Activated naive CD4-positive, alpha-beta T cell treated with anti-CD3 and anti-CD28 coated beads, Interleukin-2, amount 50 U/mL, for 16 hours (primary cell): ENCODE measurements around the gene PBX3.
"Not testable (repeated sequence)": the region's sequence is repeated elsewhere in the genome, so short reads cannot be mapped to it uniquely, and the experiment has no call there.

Experiments used
- DNase-seq: peaks from one replicate; pipeline ENCODE4 v3.0.0-alpha.2; 2020

The PBX3 gene

DNA sequence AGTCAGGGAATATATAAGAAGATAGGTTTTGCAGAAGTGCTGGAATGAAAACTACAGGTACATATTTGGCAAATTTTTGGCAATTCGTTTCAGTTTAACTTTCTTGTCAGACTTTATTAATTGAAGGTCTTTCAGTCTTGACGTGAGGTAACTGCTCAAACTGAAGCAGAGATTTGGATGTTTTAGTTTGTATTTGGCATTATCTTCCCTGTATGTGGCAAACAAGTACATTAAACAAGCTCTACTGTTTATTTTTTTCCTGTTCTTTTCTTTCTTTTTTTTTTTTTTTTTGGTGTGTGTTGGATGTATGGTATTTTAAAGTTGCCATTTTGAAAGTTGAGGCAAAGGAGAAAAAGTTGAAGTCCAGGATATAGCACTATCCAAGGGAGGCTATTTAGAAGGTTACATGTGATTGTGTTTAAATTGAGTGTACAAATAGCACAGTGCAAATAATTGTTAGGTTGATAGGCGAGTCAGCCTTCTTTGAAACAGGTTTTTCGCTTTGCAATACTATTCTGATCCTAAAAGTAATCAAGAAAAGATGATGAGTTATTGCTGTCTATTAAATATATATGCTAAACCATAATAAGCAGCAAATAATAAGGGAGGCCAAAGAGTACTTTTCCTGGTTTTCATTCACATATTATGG, 2.2 kb downstream of the PBX3 start:
- no peak for DNase-seq

DNA sequence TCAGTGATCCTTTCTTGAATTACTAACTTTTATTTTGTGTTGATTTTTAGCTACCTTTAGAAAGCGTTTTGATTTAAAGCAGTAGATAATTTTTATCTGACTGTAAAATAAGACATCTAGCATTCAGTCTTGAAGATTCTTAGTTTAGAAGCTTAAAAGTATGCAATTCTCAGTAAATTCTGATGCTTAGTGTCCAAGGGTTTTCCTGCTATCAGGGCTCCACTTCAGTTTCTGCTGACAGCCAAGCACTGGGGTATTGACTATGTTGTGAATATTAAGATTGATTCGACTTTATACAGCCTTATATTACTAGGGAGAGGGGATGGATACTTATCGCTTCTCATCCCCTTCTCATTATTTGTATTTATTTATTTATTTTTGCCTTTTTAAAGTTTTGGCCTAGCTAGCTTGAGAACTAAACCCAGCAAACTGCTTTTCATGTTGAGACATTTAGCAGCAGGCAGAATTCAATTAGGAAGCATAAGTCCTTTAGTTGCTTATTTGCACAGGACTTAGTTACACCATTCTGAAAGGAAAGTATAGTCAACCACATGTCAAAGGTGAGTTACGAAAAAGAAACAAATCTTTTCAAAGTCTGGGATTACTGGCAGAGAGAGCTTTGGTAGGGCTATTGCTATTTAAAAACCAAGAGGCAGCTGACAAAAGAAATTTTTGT, 2.9 kb downstream of the PBX3 start:
- DNase-seq, result no peak

DNA sequence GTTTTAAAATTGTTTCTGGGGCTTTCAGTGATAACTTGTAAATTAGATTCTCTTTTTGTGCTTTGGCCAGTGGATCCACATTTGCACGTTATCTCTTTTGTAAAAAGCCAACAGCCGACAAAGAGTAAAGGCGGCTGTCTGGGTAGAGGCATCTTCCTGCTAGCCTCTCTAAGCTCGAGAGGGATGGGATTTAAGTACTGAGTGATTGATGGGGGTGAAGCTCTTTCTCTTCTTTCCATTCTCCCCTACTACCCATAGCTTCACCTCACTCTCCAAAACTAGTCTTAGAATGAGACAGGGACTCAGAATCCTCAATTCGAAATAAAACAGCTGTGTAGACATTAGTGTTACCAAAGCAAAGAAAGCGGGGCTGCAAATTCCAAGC, 3.4 kb downstream of the PBX3 start:
- DNase-seq, result no peak

DNA sequence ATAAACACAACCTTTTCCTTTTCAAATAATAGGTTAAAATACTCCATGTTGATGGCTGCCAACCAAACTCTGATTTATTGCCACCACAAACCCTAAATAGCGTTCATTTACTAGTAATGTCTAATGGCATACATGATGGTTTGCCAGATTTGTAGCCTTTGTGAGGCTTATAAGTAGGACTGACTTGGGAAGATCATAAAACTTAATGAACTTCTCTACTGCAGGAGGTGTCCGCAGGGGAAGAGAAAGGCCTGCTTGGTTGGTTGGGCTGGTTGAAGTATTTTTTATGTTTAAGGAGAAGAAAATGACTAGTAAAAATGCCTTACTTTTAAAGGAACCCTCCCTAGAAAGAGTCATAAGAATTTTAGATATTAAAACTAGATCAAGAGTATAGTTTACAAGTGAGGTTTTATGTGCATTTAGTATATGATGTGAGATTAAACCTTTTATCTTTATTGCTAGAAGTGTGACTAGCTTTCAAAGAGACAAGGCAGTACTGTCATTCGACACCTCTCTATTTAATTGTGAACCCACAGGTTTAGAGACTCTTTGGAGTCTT, 5.0 kb downstream of the PBX3 start:
- DNase-seq, result no peak

DNA sequence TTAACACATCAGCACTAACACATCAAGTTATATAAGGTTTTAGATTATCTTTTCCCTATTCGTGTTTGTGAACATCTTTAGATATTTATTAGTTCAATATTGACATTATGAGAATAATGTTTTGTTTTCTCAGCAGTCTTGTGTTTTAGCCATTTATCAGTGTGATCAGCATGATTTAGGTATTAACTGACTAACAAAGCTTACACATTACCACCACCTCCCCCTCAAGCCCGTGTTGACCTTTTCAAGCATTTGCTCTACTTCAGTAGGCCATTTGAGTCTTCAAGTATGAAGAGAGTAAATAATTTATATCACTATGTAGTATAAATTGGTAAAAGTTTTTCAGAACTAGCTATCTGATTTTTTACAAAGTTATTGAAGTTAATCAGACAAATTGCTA, 6.9 kb downstream of the PBX3 start:
- DNase-seq, result no peak

DNA sequence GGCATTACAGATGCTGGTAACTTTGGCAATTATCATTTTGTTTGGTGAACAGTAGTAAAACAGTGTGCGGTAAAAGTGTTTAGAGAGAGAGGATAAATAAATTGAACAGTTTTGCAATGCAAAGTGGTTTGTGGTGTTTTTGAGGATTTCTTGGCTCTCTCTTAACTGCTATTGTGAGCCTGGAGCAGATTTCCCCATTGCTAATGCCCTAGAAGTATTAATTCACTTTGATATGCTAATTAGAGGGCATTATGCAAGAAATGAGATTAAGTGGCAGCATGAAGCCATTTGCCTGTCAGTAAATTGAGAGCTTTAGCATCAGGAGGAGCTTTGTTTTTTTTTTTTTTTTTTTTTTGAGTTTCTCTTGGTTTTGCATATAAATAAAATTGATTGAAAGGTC, 8.2 kb downstream of the PBX3 start:
- DNase-seq, result no peak

DNA sequence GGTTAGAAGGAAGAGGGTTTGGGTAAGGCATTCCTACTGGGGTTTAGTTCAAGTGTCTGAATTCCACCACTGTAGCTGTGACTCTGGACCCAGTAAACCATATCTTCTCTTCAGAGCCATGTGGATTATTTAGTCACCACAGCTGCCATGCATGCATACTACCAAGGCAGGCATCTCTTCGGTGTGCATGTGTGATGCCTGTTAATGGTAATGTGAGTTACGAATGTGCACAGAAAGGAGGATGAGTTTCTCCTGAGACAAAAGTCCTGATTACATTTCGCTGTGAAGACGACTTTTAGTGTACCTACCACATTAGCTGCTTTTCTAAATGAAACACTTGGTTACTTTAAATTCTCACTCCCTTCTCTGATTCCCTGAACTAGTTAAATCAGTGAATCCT, 9.3 kb downstream of the PBX3 start:
- no peak for DNase-seq

DNA sequence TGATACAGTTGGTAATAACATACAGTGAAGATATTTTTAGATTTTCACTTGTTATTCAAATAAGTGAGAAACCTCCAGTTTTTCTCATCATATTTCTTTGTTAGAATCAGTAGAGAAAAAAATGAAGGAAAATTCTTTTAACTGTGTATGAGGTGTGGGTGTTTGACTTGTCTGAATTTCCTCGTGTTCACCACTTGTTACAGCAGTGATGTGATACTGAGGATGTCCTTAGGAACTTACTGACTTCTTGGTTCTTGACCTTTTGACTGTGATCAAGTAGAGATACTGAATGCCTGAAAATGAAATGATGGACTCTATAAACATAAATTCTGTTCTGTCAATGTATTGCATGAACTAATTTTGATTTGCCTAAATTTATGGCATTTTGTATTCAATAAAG, 10.7 kb downstream of the PBX3 start:
- no peak for DNase-seq

DNA sequence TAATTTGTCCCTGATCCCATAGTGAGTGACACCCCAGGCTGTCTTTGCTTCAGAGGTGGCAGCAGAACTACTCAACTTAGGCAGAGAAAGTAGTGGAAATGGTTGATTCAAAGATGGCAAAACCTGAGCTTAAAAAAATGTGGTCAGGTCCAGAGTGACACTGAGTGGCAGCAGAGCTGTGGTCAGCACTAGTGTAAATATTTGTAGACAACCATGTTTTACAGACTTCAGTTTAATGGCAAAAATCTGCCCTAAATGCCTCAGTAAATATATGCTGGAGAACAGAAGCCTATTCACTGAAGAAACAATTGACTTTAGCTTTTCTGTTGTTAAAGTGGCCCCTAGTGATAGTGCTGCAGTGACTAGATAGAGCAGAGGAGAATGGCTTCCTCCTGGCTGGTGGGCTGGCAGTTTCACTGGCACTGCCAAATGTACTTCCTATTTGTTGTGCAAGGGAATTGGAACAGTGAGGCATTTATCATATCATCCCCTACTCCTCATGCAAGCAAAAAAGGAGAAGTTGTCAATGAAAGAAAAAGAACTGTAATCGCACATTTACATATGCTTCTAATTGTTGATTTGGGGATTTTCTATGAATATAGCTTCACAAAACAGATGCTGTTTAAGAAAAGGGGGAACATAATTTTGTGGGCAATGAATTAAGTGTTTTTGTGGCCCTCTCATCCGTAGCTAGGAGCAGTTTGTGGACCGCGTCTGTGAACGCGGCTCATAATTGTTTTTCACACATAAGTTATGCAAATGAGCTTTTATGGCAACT, 12.0 kb downstream of the PBX3 start:
- DNase-seq, result no peak

DNA sequence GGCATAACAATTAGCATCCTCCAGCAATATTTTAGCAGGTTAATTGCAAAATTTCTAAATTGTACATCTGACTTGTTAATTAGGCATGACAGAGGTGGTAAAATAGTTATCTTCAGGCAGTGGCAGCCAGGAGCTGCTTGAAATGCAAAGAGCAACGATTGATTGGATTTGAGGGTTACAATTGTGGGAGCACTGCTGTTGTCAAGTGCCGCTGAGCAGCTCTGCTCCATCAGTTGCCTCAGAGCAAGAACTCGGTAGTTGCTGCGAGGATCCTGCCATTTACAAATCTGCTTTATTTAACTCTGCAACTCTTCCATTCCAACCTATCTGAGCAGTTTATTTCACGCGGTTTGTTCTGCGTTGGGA, 12.6 kb downstream of the PBX3 start:
- no peak for DNase-seq

DNA sequence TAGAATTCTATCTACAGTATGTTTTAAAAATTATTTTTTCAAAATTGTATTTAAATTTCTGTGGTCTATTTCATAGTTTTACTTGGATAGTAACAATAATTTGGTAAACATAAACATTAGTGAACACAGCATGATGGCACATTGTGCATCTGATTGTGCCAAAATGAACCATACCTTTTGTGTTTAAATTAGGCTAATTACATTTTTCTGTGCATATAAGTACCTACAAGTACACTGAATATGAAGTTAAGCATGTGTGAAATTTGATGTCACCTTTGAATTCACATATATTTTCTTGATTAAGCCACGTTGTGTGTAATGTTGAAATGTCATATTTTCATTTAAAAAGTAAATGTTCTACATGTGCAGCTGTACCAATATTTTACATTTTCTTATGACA, 13.4 kb downstream of the PBX3 start:
- no peak for DNase-seq

DNA sequence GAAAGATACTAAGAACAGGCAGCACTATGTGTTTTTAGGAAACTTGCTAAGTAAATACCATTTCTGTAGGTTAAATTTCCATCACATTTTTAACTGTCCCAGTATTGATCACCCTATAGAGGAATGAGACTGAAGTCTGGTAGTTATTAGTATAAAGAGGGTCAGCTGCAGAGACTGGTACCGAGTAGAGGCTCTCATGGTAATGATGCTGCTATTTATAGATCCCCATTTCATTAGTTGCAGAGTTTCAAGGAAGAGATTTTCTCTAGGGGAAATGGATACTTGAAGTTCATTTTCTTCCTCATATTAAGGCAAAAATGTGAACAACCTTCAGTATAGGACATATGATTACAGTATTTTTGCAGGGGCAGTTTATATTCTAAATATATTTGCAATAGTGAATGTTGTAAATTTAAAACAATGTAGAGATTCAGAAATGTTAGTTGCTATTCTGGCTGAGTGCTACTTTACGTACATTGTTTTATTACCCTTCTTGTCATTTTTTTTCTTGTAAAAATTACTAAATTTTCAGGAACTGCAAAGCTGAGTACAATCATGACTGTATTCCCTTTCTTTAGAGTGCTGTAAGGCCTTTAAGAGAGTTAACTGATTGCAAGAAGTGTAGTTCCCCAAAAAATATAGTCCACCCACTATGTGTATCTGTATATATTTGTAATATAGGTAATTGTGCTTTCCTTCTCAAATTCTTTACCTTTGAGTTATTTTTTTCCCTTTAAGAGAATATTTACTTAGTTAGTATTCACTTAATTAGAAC, 14.7 kb downstream of the PBX3 start:
- DNase-seq, result no peak

DNA sequence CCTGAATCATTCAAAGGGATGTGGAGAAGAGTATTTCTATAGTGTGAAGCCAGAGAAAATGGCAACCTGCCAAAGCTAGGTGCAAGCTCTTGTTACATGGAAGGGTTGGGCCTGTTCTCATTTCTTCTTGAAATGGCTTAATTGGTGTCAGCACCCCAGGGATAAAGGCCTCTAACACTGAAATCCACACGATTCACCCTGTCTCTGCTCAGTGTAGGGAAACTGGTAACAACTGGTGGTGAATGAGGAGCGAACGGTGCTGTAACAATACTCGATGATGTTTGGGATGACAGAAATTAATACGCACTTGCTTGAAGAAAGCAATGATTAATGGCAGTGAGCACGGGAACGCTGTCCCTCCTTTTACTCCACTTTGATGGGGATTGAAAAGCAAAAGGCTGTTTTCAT, 16.2 kb downstream of the PBX3 start:
- DNase-seq, result no peak

DNA sequence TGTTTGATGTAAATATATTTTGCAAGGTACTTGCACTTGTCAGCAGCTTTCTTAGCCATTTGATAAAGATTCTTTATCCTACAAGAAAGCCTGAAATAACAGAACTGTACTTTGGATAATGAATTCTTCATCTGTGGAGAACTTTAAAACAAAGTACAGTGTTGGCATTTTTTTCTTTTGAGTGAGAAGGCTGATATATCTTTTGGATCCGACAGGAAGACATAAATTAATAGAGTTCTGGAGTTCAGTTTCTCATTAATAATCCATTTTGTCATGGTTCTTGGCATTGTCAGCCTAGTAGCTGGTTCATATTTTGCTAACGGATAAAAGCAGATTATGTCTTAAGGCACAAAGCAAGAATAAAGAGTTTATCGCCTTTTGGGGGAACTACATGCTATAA, 17.0 kb downstream of the PBX3 start:
- no peak for DNase-seq

DNA sequence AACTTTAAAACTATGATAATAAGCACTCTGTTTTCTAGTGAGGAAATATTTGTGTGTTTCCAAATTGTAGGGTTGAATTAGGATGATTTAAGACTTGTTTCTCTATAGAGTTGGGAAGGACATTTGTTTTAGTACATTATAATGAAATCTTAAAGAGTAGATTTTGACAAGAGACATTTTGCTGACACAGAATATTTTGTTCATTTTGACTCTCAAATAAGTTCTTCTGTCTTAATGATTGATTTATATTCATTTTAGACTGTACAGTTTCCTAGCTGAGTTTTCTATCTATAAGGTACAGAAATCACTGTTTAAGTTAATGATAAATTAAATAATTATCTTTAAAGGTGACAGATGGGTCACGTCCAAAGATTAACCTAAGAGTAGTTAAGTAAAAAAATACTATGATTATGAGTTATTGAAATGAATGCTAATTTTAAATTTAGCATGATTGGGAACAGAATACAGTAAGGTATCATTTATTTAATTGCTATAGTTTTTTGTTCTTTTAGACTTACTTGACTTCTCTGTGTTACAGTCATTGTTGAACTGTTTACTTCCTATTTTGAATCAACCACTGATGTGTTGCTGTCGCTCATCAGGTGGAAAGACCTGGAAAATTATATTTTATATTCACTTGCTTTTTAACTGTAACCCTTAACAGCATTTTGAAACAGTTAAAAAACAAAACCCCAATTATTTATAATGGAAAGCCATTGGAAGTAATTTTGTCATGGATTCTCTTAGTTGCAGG, 19.5 kb downstream of the PBX3 start:
- no peak for DNase-seq

DNA sequence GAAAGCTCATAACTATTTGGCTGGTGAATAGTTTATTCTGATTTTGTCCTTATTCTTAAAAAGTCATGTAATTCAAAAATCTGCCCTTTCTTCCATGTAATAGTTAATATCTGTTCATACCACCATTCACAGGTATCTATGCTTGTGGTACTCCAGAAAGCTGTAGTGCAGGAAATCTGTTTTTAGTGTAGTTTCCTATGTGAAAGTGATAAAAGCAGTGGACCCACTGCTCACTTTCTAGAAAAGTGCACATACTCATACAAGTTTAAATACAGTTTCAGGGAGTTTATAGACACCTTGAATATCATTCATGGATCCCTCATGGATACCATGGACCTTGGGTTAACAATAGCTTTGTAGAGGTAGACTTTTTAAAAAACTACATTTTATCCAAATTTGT, 20.2 kb downstream of the PBX3 start:
- DNase-seq, result no peak

DNA sequence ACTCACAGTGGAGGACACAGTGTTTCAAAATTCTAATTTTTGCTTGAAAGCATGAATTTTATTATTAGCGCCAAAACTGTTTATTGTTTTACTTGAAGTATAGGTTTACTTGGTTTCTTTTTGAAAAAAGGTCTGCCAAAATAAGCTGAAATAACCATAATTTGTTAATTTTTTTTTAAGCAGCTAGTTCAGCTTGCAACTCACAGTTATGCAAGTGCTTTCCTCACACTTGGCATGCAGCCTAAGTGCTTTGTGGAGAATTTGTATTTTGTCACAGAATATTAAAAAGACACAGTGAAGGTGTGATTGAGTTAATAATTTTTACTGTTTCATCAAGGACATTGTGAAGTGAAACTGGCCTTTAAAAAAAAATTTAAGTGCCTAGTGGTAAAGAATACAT, 21.6 kb downstream of the PBX3 start:
- DNase-seq, result no peak

DNA sequence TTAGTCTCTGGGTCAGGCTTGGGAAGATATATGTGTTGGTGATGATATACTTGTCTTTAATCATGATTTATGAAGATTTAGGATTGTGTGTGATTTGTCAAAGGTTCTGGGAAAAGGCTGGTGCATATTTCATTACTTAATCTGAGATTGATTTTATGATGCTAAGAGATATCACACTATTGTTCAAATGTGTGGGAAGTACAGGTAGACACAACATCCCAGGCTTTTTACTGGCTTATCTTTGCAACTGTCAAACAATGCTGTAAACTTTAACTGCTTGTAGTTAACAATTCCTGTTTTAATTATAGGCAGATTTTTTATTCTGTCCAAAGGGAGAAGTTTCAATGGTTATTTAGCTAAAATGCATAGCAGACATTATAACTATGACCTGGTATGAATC, 23.9 kb downstream of the PBX3 start:
- DNase-seq, result no peak

DNA sequence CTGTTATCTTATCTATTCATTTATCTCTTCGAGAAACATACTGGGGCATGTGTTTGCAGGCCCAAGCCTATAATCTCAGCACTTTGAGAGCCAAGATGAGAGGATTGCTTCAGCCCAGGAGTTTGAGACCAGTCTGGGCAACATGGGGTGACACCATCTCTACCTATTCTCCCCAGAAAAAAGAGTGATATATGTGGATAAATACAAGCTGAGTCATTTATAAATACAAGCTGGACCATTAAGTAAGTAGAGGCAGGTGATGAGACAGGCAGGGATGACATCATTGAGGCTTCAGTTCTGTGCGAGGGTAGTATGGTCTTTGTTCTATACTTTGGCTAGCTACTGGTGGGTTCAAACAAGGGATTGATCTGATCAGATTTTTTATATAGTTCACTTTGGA, 25.6 kb downstream of the PBX3 start:
- DNase-seq, result no peak

DNA sequence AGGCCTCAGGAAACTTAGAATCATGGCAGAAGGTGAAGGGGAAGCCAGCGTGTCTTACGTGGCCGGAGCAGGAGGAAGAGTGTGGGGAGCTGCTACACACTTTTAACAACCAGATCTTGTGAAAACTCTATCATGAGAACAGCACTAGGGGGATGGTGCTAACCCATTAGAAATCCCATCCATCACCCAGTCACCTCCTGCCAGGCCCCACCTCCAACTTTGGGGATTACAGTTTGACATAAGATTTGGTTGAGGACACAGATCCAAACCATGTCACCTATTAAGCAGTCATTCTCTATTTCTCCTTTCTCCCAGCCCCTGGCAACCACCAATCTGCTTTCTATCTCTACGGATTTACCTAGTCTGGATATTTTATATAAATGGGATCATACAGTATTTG, 26.9 kb downstream of the PBX3 start:
- DNase-seq, result no peak

DNA sequence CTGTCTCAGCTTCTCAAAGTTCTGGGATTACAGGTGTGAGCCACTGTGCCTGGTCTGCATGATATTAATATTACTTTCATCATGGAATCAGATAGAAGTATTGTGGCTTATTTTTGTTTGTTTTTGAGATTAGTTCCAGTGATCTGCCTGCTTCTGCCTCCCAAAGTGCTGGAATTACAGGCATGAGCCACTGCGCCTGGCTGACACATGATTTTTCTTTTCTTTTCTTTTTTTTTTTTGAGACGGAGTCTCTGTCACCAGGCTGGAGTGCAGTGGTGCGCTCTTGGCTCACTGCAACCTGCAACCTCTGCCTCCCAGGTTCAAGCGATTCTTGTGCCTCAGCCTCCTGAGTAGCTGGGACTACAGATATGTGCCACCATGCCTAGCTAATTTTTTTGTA, 29.6 kb downstream of the PBX3 start:
- DNase-seq, result not testable (repeated sequence)

DNA sequence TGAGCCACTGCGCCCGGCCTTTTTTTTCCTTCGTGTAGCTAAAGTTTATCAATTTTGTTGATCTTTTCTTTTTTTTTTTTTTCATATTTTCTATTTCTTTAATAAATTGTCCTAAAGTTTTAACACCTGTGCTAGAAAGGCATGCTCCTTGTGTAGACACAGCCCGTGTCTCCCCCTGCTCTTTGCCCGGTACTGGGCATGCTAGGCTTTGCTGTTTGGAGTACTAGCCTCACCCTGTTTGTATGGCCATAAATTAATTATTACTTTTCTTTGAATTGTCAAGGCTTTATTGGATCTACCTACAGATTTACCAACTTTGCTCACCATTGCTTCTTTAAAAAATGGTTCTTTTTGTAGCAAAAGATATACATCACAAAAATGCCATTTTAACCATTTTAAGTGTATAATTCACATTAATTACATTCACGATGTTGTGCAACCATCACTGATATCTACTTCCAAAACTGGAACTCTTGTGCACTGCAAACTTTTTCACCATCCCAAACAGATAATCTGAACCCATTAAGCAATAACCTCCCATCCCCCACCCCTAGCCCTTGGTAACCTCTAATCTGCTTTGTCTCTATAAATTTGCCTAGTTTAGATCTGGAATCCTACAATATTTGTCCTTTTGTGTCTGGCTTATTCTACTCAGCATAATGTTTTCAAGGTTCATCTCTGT, 31.5 kb downstream of the PBX3 start:
- DNase-seq, result not testable (repeated sequence)
